Endothelial cell (in vitro differentiated cells): ENCODE measurements around the gene AGAP2. TPM values are rescaled to one million over a fixed set of nuclear protein-coding genes. Genes with fewer than 3 reads are reported as not detected.

Experiments
- DNase-seq: peaks from one replicate; pipeline ENCODE4 v3.0.0; 2021; ENCODE audit warnings: low spot score
- H3K27ac Mint-ChIP-seq: one replicate; pipeline ENCODE4 v1.8.0; 2021; ENCODE audit warnings: mixed read lengths, inconsistent platforms; ENCODE audit not compliant: unreplicated experiment
- H3K27me3 Mint-ChIP-seq: one replicate; pipeline ENCODE4 v1.8.0; 2021; ENCODE audit warnings: mild to moderate bottlenecking, moderate library complexity, mixed read lengths, inconsistent platforms; ENCODE audit not compliant: unreplicated experiment
- H3K36me3 Mint-ChIP-seq: one replicate; pipeline ENCODE4 v1.8.0; 2021; ENCODE audit warnings: mild to moderate bottlenecking, low read depth, mixed read lengths, inconsistent platforms; ENCODE audit not compliant: unreplicated experiment
- H3K4me1 Mint-ChIP-seq: one replicate; pipeline ENCODE4 v1.8.0; 2021; ENCODE audit warnings: mild to moderate bottlenecking, mixed read lengths, inconsistent platforms; ENCODE audit not compliant: unreplicated experiment
- H3K4me3 Mint-ChIP-seq: one replicate; pipeline ENCODE4 v1.8.0; 2021; ENCODE audit warnings: mild to moderate bottlenecking, mixed read lengths, inconsistent platforms; ENCODE audit not compliant: unreplicated experiment
- H3K9me3 Mint-ChIP-seq: one replicate; pipeline ENCODE4 v1.8.0; 2021; ENCODE audit warnings: mixed read lengths, inconsistent platforms; ENCODE audit not compliant: unreplicated experiment
- CTCF ChIP-seq: fragments of 200-600 bp; sonication (generic); IDR thresholded peaks from one replicate; pipeline ENCODE4 v1.5.0; 2021; ENCODE audit warnings: antibody characterized with exemption; ENCODE audit not compliant: unreplicated experiment
- total RNA-seq: library from RNA; stranded (reverse); fragmentation: NEBNext Ultra II Directional; extraction: Animal tissue kit (Norgen Biotek cat#: 25700); gene quantifications from one replicate; pipeline ENCODE4 v1.2.1, GENCODE V29; 2021; ENCODE audit not compliant: unreplicated experiment

AGAP2 gene
- total RNA-seq, 1 donor from 2014 or later: 27.0 TPM

- H3K4me1 Mint-ChIP-seq: peaks cover 45% of the 10 kb centered on the region
- TF ChIP-seq CTCF: no peak
Observed at GRCh38 chr12:57741413-57741789, 2.9 kb upstream of the AGAP2 start.

DNA sequence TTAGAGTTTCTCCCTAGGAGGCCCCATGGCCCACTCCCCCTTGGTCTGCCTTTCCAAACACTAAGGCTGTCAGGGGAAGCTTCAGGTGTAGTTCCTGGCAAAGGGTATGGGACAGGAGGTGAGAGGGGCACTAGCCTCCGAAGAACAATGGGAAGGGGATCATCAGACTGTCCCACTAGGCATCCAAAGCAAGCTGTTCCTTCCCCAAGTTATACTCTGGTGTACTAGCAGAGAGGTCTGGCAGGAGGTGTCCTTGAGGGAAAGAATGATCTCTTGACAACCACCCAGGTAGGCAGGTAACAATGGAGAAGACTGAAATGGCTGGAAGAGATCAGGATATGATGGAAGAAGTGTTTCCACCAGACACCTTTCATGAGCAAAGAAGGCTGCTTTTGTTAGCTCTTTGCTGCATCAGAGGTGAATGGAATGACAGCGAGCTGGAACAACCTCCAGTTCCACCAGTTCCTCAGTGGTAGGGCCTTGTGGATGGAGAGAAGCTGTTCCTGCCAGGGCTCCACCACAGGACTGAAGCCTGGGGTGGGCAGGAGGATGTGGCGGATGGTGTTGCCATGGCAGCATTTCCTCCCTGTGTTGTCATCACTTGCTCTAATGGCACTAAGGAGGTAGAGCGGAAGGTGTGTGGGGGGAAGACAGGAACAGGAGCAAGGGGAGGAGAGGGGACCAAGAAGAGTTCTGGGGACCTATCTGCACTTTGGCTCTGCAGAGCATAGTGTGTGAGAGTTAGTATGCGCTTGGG is 2.3 kb upstream of the AGAP2 start:
- H3K4me3 Mint-ChIP-seq: peak overlapping the region; percentile 54
- DNase-seq: peak; percentile 53

More at GRCh38 chr12:57741413-57741789, 2.9 kb upstream of the AGAP2 start:
- H3K4me3 Mint-ChIP-seq: no peak overlapping the region
- no peaks in the 10 kb centered on the region for H3K9me3 Mint-ChIP-seq
- peaks cover 25% of the 10 kb centered on the region for H3K27me3 Mint-ChIP-seq
- no peak for DNase-seq
- H3K36me3 Mint-ChIP-seq: peaks cover 16% of the 10 kb centered on the region
- H3K27ac Mint-ChIP-seq: peak overlapping the region; percentile 55

DNA sequence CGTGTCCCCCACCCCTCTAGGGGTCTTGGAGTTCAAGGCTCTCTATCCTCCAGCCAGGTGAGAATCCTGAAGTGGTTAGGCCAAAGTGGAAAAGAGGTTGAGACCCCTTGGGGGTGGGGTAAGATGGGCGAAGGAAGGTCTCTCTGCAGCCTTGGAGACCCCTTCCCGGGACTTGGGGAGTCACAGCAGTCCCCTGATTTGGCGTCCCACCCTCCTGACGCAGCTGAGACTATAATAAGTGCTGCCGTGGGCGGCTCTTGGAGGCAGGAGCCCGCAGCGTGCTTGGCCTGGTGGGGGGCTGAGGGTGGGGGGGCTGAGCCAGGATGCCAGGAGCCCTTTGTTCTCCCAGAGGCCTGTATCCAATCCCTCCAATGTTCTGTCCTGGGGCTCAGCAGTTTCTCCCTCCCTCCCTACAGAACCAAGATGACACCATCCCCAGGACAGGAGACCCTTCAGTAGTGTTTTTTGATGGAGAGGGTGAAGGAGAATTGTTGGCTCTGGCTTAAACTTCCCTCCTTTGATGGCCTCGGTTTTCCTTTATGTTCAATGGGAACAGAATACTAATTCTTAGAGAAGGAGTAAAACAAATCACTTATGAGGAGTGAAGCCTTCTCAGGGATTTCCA is 1.5 kb upstream of the AGAP2 start:
- TF ChIP-seq CTCF: no peak
- Mint-ChIP-seq H3K9me3 (no peaks in the 10 kb centered on the region), H3K4me3 (no peak overlapping the region), H3K27me3 (peaks cover 36% of the 10 kb centered on the region), H3K27ac (no peak overlapping the region), H3K36me3 (peaks cover 16% of the 10 kb centered on the region), H3K4me1 (peaks cover 37% of the 10 kb centered on the region)
- no peak for DNase-seq

More for the DNA sequence above, 2.3 kb upstream of the AGAP2 start:
- Mint-ChIP-seq H3K27ac (peak overlapping the region; percentile 55), H3K9me3 (no peaks in the 10 kb centered on the region), H3K27me3 (peaks cover 29% of the 10 kb centered on the region), H3K4me1 (peaks cover 44% of the 10 kb centered on the region), H3K36me3 (peaks cover 13% of the 10 kb centered on the region)
- TF ChIP-seq CTCF: no peak

DNA sequence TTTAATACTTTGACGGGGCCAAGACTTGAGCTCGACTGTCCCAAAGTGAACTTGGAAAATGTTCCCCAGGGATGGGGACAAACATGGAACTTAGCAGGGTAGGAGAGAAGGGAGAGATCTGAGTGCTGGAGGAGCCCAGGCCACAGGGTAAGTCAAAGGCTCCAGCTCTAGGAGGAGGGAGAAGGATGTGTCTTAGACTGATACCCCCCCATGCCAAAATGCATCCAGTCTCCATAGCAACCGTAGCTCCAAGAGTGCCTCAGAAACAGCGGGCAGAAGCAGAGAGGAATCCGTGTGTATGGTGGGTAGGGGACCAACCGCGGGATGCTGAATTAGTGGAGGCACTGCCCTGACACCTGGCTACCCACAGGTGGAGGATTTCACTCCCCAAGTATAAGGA is 845 bp upstream of the AGAP2 start:
- H3K27me3 Mint-ChIP-seq: peaks cover 40% of the 10 kb centered on the region
- TF ChIP-seq CTCF: no peak
- H3K9me3 Mint-ChIP-seq: no peaks in the 10 kb centered on the region

More for the DNA sequence above, 845 bp upstream of the AGAP2 start:
- Mint-ChIP-seq H3K4me1 (peaks cover 40% of the 10 kb centered on the region), H3K27ac (peak overlapping the region; percentile 59), H3K4me3 (peak overlapping the region; percentile 75), H3K36me3 (peaks cover 22% of the 10 kb centered on the region)
- DNase-seq: no peak
